ENCODE measurements around the gene GNB1L.

The GNB1L gene, protein sequence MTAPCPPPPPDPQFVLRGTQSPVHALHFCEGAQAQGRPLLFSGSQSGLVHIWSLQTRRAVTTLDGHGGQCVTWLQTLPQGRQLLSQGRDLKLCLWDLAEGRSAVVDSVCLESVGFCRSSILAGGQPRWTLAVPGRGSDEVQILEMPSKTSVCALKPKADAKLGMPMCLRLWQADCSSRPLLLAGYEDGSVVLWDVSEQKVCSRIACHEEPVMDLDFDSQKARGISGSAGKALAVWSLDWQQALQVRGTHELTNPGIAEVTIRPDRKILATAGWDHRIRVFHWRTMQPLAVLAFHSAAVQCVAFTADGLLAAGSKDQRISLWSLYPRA

DNA sequence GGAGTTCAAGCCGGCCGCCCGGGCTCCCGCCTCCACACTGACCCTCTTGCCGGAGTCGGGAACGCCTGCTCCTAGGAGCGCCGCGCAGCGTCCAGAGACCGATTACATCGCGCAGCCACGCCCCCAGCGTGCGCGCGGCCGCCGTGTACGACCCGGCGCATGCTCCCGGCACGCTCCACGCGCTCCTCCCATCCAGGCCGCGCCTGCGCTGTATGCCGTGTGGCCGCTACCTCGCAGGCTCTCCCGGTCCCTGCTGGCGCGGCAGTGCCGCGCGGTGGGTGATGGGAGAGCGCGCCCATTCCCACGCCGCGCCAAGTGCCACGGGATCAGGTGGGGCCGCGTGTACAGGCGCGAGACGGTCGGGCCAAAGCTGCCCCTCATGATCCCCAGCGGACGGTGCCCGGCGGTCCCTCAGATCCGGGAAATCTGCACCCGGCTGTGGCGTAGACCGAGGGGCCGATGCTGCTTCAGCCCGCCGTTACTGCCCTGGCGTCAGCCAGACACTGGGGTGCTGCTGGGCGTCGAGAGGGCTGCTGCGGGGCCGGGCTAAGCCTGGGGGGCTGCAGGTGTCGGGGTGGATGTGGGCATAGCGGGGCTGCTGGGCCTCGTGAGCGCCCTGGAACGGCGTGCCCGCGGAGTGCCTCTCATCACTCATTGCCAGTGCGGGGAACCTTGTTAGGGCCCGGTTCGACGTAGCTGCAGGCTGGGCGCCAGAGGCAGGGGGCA lies at the start of gene GNB1L, which contains the start of gene RTL10:
GNB1L (minus strand) TSS at position 97 of the 726 bp plus-strand sequence. CDS start 33,519 bp downstream, outside the sequence.
RTL10 (minus strand) TSS at position 97 of the 726 bp plus-strand sequence. CDS start 2,613 bp downstream, outside the sequence.
- in situ Hi-C loops (cut with MboI; ENCODE audit: low sequenced_read_pairs) = no loop called here

DNA sequence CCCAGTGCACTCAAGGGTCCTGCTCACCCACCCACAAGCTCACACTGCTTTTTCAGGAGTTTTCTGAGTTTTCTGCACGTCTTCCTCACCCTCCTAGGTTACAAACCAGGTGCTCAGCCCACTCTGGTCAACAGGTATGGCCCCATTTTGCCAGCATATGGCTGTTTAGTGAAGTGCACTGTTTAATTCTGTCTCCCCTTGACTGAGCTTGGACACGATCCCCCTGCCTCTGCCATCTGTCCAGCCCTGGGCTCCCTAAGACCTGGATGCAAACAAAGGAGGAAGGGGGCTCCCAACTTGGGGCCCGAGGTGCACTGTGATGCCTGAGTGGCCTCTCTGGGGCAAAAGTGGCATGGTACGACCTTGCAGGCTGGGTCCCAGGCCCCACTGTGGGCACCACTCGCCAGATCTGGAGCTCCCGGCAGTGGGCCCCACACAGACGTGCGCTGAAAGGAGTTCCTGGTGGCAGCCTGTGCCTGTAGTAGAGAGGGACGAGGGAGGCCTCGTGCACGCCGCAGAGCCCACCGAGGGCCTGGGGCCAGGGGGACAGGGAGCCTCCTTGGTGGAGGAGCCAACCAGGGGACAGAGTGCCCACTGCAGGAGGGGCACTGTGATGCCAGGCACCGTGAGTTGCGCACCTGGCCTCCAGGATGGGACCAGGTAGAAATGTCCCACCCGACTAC lies 49.6 kb upstream of the GNB1L start:
- in situ Hi-C loops (cut with MboI; ENCODE audit: low sequenced_read_pairs) = no loop called here

DNA sequence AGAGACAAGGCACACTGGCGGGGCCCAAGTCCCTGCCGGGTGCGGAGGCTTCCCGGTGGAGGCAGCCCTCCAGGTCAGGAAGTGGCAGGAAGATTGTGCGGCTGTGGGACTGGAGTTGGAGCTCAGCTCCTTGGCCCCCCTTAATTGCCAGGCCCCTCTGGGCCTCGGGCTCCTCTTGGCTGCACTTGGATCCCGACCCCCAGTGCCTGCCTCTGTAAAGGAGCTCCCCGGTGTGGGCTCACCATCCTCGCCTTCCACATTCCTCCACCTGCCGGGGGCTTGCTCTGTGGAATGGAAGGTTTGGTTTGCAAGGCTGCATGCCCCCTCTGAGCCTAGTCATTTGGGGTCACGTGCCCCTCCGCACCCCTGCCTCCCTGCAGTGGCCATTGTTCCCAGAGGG lies 48.8 kb upstream of the GNB1L start:
- in situ Hi-C loops (cut with MboI; ENCODE audit: low sequenced_read_pairs) = no loop called here

DNA sequence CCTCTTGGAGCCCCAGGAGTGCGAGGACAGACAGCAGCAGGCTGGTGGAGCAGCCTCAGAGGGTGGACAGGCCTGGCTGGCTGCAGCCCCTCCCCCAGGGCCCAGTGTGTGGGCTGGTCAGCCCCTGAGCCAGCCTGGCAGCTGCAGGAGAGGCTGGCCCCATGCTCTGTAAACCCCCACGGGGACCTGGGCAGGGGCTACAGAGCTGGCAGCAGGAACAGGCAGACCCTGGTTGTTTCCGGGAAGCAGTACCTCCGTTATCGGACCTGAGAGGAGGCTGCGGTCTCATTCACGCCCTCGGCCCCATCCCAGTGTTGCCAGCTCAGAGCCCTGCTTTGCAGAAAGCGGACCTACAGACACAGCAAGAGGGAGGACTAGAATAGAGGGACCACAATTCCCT lies 48.4 kb upstream of the GNB1L start:
- in situ Hi-C loops (cut with MboI; ENCODE audit: low sequenced_read_pairs) = no loop called here

DNA sequence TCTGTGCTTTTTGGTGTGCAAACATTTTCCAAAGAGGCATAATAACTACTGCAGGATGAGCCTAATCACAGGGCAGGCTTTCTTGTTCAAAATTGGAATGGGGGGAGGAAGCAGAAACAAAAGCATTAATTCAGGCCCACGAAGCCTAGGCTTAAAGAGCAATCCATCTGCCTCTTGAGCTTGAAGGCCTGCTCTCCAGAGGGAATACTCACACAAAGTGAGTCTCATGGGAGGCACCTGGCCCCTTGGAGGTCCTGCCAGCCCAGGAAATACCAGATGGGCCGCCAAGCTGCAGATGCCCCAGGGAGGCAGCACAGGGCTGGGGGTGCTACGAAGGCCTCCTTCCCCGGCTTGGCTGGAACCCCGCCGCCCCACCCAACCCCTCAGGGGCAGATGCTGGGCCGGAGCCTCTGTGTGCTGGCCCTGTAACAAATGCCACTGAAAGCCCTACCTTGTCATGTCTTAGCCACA lies 47.6 kb upstream of the GNB1L start:
- in situ Hi-C loops (cut with MboI; ENCODE audit: low sequenced_read_pairs) = no loop called here

DNA sequence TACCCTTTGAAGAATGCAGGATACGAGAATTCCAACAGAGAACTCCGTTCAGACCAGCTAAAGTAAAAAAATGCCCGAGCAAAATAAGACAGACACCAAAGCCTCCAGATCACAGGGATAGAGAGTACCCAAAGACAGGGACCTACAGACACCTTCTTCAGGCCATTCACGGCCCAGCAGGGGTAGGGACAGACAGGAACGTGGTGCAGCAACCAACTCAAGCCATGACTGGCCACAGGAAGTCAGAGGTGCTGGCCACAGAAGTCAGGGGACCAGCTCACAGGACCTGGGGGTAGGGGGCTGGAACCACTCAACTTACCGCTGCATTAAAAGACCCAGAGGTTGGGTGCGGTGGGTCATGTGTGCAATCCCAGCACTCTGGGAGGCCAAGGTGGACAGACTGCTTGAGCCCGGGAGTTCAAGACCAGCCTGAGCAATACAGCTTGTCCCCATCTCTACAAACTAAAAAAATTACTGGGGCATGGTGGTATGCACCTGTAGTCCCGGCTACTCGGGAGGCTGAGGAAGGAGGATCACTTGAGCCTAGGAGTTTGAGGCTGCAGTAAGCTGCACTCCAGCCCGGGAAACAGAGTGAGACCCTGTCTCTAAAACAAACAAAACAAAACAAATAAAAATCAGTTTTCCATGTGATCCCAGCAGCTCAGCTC lies 47.0 kb upstream of the GNB1L start:
- in situ Hi-C loops (cut with MboI; ENCODE audit: low sequenced_read_pairs) = no loop called here

DNA sequence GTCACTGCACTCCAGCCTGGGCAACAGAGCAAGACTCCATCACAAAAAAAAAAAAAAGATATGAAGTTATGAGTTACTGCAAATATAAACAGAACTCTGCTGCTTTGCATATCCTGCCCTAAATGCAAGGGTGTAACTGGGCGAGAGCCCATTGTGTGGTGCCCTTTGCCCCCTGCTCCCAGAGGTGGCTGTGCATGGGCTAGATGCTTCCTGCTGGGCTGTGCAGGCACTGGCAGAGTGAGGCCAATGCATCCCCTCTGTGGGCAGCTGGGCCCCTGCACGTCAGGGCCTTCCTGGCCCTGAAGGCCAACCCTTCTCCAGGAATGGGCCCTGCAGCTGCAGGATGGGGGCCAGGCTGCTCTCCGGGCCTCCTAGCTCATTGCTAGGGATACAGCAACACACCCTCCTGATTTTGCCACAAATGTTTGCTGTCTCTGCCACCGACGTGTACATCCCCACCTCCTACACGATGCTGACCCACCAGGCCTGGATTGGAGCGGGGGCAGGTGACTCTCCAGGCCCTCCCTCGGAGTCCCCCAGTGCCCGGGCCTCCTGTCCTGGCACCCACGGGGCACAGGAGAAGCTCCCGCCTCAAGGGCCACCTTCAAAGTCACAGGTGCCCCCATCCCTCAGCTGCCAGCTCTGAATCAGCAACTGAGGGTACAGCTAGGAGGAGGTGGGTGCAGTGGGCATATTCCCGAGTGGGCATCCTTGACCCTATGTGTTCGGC lies 46.2 kb upstream of the GNB1L start:
- in situ Hi-C loops (cut with MboI; ENCODE audit: low sequenced_read_pairs) = no loop called here

DNA sequence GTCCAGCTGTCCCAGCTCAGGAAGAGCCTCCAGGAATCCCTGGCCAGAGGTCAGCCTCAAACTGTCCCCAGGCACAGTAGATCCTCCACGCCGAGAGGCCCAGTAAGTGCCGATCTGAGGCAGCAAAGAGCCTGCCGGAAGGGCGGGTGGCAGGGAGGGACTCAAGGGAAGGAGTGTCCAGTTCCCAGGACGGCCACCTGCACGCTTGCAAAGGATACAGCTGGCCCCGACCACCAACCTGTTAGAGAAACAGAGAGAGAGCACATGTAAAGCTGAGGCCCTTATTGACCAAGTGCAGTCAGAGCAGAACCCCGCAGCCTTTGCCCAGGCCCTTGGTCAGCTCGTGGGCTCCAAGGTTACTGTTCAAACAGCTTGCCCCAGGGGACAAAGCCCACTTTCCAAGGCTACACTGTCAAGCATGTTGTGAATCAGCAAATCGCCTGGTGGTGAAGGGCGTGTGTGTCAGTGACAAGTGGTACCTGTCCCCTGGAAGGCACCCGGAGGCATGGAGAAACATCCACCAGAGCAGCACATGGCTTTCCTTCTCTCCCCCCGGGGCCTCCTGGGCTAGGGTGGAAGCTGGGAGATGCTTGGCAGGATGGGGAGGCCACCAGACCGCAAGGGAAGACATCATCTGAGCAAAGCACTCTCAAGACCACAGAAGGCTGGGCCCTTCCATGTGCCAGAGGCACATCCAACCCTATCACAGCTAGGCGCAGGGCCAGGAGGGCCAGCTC lies 44.3 kb upstream of the GNB1L start:
- in situ Hi-C loops (cut with MboI; ENCODE audit: low sequenced_read_pairs) = no loop called here

DNA sequence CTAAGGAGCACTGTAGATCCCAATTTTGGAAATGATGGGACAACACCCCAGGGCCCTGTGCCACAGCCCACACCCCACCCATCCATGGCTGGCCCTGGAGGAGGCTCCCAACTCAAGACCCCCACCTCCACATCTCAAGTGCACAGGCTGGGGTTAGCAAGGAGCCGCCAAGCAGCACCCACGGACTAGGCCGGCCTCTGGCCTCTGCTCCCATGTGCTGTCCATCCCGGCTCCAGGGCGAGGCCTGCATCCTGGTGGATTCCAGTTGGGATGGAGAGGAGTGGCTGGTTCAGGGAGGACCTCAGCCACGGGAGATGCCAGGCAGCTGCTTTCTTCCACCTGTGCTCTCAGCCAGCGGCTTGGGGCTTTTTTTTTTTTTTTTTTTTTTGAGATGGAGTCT lies 43.5 kb upstream of the GNB1L start:
- in situ Hi-C loops (cut with MboI; ENCODE audit: low sequenced_read_pairs) = no loop called here

DNA sequence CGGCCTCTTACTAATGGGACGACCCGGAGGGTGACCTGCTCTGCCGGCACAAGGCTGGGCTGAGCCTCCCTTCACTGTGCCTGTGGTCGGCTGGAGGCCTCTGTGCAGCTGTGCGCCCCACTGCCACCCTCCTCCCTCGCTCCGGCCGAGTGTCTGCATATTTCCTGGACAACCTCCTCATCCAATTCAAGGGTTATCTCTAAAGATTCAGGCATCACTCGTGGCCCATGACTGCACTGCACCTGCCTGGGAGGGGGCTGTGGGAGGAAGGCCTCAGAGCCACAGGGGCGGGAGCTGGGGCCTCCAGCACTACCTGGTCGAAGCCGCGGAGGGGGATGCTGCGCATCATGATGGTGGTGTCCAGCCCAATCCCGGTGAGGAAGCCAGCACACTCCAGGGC lies 43.1 kb upstream of the GNB1L start:
- in situ Hi-C loops (cut with MboI; ENCODE audit: low sequenced_read_pairs) = no loop called here

DNA sequence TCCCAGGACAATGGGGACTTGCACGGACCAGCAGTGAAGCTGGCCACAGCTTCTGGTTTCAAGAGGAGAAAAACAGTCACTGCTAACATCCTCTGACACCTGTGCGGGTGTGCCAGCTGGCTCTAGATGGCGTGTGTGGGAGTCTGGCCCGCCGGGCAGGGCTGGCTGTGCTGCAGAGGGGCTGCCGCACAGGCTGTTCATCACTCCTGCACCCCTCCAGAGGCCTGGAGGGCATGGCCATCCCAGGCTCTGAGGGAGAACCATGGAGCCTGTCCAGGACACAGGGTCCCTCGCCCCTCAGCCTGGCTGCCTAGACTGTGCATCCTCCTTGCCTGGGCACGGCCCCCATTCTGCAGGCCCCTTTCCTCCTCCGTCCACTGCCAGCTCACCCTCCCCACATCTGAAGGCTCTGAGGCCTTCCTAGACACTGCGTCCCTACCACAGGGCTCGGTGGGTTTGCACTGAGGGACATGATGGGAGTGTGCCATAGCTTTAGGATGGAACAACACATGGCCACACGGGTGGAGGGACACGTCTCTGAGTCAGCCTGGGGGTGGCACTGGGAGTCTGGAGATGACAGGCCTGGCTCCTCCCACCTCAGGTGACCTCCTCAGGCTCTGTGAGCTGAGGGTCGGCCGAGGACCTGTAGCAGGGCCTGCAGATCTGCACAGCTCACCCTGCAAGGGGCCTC lies 42.1 kb upstream of the GNB1L start:
- in situ Hi-C loops (cut with MboI; ENCODE audit: low sequenced_read_pairs) = no loop called here

DNA sequence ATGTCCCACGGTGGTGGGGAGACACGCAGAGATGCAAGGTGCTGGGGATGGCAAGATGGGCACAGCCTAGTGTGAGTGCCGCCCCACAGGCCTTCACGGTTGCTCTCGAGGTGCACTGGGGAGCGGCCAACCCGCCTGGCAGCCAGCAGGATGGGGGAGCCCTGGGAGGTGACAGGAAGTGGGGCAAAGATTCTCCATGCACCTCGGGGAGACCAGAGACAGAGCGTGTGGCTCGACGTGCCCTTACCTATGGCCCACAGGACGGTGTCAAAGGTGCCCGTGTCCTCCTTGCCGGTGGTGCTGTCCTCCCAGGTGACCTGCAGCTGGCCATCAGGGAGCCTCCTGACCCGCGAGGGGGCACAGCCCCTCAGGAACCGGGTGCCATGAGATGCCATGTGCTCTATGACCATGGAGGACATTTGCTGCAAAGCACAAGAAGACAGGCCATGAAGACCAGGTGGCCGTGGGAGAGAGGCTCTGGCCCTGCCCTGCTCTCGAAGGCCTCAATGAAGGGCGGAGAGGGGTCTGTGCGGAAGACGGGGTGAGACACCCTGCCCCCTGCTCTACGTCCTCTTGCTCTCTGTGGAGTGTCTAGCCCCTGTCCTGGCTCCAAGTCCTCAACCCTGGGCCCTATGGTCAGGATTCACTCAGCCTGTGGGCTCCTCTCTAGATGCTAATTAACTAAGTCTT lies 40.6 kb upstream of the GNB1L start:
- in situ Hi-C loops (cut with MboI; ENCODE audit: low sequenced_read_pairs) = no loop called here

DNA sequence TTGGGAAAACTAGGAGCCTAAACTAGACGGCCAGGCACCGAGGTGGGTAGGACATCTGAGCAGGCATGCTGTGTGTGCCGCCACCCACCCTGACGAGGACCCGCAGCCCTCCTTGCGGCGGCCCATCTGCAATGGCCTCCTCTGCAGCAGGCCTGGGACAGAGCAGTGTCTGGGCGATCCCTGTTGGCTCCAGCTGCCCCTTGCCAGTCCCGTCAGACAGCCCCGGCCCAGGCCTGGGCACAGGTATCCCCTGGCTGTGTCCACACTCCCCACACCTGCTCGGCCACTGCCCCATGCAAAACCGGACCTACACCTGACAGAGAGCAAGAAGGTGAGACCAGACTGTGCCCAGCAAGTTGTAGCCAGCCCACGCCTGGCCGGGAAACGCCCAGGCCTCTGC lies 38.7 kb upstream of the GNB1L start:
- in situ Hi-C loops (cut with MboI; ENCODE audit: low sequenced_read_pairs) = no loop called here

DNA sequence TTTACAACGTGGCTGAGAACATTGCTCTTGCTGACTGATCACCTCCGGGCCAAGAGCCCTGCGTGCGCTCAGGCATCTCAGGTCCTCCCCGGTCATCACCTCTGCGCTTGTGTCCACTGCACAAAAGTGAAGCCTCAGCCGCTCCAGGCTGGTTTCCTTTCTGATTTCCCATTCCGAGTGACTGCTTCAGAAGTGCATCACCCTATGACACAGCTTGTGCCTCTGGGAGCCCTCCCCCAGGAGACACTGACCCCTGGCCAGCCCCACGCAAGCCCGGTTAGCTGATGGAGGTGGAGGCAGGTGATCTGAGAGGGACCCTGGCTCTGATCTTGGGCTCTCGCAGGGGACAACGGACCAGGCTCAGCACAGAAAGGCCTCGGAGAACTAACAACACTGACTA lies 38.3 kb upstream of the GNB1L start:
- in situ Hi-C loops (cut with MboI; ENCODE audit: low sequenced_read_pairs) = no loop called here

DNA sequence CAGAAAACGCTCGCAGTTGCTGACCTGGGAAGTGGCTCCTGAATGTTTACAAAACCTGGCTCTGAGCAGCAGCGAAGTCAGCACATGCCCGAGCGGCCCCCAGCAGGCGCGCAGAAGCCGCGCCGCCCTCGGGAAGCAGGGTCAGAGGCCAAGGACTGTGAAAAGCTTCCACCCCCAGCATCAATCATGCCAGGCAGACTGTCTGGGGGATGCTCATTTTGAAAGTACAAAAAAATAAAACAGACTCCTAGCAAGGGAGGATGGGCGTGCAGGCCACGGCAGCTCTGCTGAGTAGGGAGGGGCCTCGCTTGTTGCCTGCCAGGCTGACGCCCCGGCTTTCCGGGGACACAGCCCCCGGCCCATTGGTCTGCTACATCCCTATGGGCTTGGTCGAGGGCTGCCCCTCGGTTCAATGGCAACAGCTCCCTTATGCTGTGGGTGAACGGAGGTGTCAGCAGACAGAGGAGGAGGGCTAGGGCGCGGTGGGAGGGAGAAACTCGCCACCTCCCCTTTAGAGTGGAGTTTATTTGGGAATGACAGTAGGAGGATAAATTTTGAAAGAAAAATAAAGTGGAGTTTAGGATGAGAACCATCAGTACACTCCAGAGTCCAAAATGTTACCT lies 37.7 kb upstream of the GNB1L start:
- in situ Hi-C loops (cut with MboI; ENCODE audit: low sequenced_read_pairs) = no loop called here

DNA sequence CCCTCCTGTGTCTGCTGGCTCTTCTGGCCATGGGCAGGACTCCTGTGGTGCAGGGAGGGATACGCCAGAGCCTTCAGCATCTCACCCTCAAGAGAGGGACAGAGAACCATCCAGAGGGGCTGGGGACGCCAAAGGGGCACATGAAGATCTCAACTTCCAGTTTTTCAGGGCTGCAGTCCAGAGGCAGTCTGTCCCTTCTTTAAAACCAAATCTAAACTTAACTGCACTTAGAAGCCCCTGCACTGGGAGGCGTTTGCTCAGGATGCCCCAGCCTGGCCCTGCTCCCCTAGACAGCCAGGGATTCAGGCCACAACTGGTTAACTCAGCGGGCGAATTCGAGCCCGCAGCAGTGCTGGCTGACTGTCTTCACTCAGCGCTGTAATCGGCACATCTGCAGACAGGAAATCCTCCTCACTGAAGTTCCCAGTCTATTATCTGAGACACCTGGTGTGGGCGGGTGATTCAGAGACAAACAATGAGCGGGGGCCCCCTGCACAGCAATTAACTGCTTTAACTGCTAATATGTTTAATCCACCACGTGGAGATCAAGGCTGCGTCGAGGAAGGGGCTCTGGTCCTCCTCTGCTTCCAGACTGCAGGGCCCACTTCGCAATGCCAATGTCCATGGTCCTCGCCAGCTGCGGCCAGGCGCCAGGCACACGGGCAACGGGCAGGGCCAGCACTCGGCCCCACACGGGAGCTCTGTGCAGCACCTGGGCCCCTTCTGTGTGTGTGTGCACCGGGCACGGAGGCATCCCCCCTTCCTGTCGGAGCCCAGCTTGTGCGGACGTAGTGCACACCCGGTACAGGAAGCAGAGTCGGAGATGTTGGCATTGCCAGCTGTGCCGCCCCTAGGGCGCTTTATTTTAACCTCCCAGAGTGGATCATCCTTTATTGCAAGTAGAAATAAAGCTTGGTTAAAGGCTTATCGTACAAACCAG lies 36.9 kb upstream of the GNB1L start:
- in situ Hi-C loops (cut with MboI; ENCODE audit: low sequenced_read_pairs) = no loop called here

Measured in HL-60/S4 treated with phorbol 12-myristate 13-acetate at 8.2 ng/mL for 4 days and 3 days (cell line).